HepG2 (cell line): ENCODE results near the gene MAP3K5. TPM values are rescaled to one million over a fixed set of nuclear protein-coding genes. Genes with fewer than 3 reads are reported as not detected.
A peak's percentile ranks its signal among the peaks of the same experiment; 100 is the strongest.

ENCODE experiments used
- BRCA1 ChIP-seq: sonication (generic); formaldehyde crosslinking; IDR thresholded peaks from 2 replicates; pipeline ENCODE4 v1.4.0; 2020; ENCODE audit warnings: missing genetic modification reagents
- CC2D1A ChIP-seq: sonication (generic); formaldehyde crosslinking; IDR thresholded peaks from 2 replicates; pipeline ENCODE4 v1.8.1; 2023; ENCODE audit warnings: mild to moderate bottlenecking, missing genetic modification reagents
- DNMT1 ChIP-seq: sonication (generic); formaldehyde crosslinking; IDR thresholded peaks from 2 replicates; pipeline ENCODE4 v1.5.1; 2020; ENCODE audit warnings: mild to moderate bottlenecking, missing genetic modification reagents
- HNRNPLL ChIP-seq: fragments of 200-400 bp; formaldehyde crosslinking; IDR thresholded peaks from 2 replicates; pipeline ENCODE4 v1.6.1; 2017; ENCODE audit warnings: mild to moderate bottlenecking, low read depth, low read length; ENCODE audit not compliant: poor library complexity, severe bottlenecking
- MAX ChIP-seq: IDR thresholded peaks from 2 replicates; pipeline ENCODE4 v1.6.1; 2012; ENCODE audit warnings: inconsistent platforms
- MAZ ChIP-seq, 2 experiments: sonication (generic) in 1 of 2; formaldehyde crosslinking in 1 of 2; IDR thresholded peaks; 2 replicates each; pipeline versions ENCODE4 v1.5.0 to v1.6.1; 2012 to 2020; ENCODE audit warnings: low read depth in 2 of 2, mild to moderate bottlenecking in 2 of 2, borderline replicate concordance in 1 of 2, improper control_type of control experiment in 1 of 2, low read length in 1 of 2, missing genetic modification reagents in 1 of 2, moderate library complexity in 1 of 2
- PATZ1 ChIP-seq: sonication (generic); formaldehyde crosslinking; IDR thresholded peaks from 2 replicates; pipeline ENCODE4 v1.4.0; 2020; ENCODE audit warnings: missing genetic modification reagents
- TAF1 ChIP-seq: sonication (generic); formaldehyde crosslinking; IDR thresholded peaks from 2 replicates; pipeline ENCODE4 v1.4.0; 2020; ENCODE audit warnings: missing genetic modification reagents
- TEF ChIP-seq: sonication (generic); formaldehyde crosslinking; IDR thresholded peaks from 2 replicates; pipeline ENCODE4 v1.5.0; 2020; ENCODE audit warnings: missing genetic modification reagents
- ZFP90 ChIP-seq: sonication (generic); formaldehyde crosslinking; IDR thresholded peaks from 2 replicates; pipeline ENCODE4 v1.8.0; 2022; ENCODE audit warnings: missing genetic modification reagents, mild to moderate bottlenecking, inconsistent platforms, borderline replicate concordance
- ZFY ChIP-seq: sonication (generic); formaldehyde crosslinking; IDR thresholded peaks from 2 replicates; pipeline ENCODE4 v1.4.0; 2020; ENCODE audit warnings: missing genetic modification reagents
- ZNF264 ChIP-seq: sonication (generic); formaldehyde crosslinking; IDR thresholded peaks from 2 replicates; pipeline ENCODE4 v1.4.0; 2020; ENCODE audit warnings: missing genetic modification reagents
- ZNF704 ChIP-seq: sonication (generic); formaldehyde crosslinking; IDR thresholded peaks from 2 replicates; pipeline ENCODE4 v1.8.1; 2023; ENCODE audit warnings: mild to moderate bottlenecking, inconsistent platforms, moderate library complexity, missing genetic modification reagents, borderline replicate concordance
- ZNF770 ChIP-seq: sonication (generic); formaldehyde crosslinking; IDR thresholded peaks from 2 replicates; pipeline ENCODE4 v1.5.0; 2020; ENCODE audit warnings: mild to moderate bottlenecking, missing genetic modification reagents
- ZSCAN21 ChIP-seq: sonication (generic); formaldehyde crosslinking; IDR thresholded peaks from 2 replicates; pipeline ENCODE4 v1.8.0; 2022; ENCODE audit warnings: mild to moderate bottlenecking, missing genetic modification reagents, moderate library complexity, borderline replicate concordance
- polyA plus RNA-seq, 8 experiments: library from polyadenylated mRNA; depleted of rRNA in 3 of 8; stranded (reverse) in 7 of 8; unstranded in 1 of 8; fragments of >200 nt; fragmentation: Illumina TruSeq in 4 of 8; extraction: Trizol in 4 of 8; gene quantifications; 2 replicates each; pipeline versions ENCODE4 v1.2.1 to v1.2.3, GENCODE V29; 2011 to 2016; ENCODE audit warnings: low read depth in 4 of 8, missing spikeins in 1 of 8, mixed read lengths in 1 of 8; ENCODE audit not compliant: insufficient read depth in 1 of 8
- total RNA-seq, 5 experiments: library from RNA; depleted of rRNA; stranded (reverse); fragments of >200 nt; fragmentation: Illumina TruSeq; extraction: Trizol; gene quantifications; 2 replicates each; pipeline ENCODE4 v1.2.3, GENCODE V29; 2016; ENCODE audit warnings: low read depth in 1 of 5

MAP3K5 gene
- total and polyA plus RNA-seq, 2 of the 13 experiments (the other 11 are each of a cell fraction or from before 2014, with no cell fraction given), result not detected

GRCh38 chr6:136550330-136551071 is 241.8 kb downstream of the MAP3K5 start, which contains the start of gene MAP7 (continued):
- peak; percentile 21; the same call in 1 of the 2 replicates for TF ChIP-seq MAX
- 0 out of 2 replicates have a peak, but pooled peaks have one; percentile 72 for TF ChIP-seq ZSCAN21 (CRISPR knock-in tag)
- TF ChIP-seq TEF (CRISPR knock-in tag), result no peak
- TF ChIP-seq ZFP90, result 0 out of 2 replicates have a peak, but pooled peaks have one; percentile 43
- no peak for TF ChIP-seq MAZ (IDR thresholded peaks at IDR 0.05; ENCODE audit: borderline replicate concordance, low read depth, low read length)
- TF ChIP-seq MAZ (CRISPR knock-in tag; IDR thresholded peaks at IDR 0.05; ENCODE audit: low read depth), result peak; percentile 60
- TF ChIP-seq CC2D1A (CRISPR knock-in tag), result no peak
- peak; percentile 99 for TF ChIP-seq DNMT1 (CRISPR knock-in tag)
- no peak for TF ChIP-seq BRCA1 (CRISPR knock-in tag)
- no peak for TF ChIP-seq ZNF704 (CRISPR knock-in tag)
- no peak for TF ChIP-seq PATZ1 (CRISPR knock-in tag)
- TF ChIP-seq HNRNPLL, result peak; percentile 53
- 0 out of 2 replicates have a peak, but pooled peaks have one; percentile 18 for TF ChIP-seq TAF1 (CRISPR knock-in tag)
- no peak for TF ChIP-seq ZNF264 (CRISPR knock-in tag)
- no peak for TF ChIP-seq ZNF770 (CRISPR knock-in tag)
- peak; percentile 52 for TF ChIP-seq ZFY
